Measurements from ENCODE around the gene TADA1.
"Not testable (repeated sequence)": the region's sequence is repeated elsewhere in the genome, so short reads cannot be mapped to it uniquely, and the experiment has no call there.

The TADA1 gene

DNA sequence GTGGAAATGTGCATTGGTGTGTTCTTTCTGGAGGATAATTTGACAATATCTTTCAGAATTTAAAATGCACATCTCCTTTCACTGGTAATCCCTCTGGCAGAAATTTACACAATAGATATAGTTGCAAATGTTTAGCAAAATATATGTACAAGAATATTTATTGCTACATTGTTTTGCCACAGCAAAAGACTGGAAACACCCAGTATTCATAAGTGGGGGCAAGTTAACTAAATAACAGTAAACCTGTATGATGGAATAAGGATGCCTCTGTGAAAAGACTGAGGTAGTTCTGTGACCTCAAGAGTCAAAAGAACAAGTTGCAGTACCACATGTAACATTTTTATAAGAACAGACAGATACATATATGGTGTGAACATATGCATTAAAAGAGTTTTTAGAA lies 13.7 kb upstream of the TADA1 start:
- no peak for DNase-seq

DNA sequence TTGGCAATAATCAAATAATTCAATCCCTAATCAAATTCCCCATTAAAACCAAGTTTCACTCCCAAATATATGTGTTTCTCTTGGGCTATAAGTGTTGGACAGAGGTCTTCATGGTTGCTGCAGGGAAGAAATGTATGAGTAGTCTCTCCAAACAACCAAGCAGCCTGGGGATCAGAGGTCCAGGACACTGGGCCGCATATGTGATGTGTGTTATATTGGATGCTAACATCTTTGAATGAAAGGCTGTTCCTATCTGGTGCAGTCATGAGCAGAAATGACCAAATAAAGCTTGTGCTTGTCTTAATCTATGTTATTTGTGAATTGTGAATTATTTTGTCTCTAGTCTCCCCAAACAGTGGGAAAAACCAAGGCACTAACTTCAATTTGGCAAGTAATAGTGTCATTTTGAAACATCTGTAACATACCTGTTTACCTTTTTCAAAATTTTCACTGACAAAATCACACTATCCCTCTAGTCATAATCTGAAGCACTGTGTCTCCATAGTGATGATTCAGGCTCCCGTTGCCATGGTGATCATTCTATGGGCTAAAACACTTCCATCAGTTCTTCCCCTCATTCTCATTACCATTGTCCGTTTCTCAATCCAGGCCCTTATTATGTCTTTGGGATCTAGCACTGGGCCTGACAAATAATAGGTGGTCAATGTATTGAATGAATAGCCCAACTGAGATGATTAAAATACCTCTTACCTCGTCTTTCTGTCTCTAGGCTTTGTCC lies 12.5 kb upstream of the TADA1 start:
- DNase-seq, result no peak

DNA sequence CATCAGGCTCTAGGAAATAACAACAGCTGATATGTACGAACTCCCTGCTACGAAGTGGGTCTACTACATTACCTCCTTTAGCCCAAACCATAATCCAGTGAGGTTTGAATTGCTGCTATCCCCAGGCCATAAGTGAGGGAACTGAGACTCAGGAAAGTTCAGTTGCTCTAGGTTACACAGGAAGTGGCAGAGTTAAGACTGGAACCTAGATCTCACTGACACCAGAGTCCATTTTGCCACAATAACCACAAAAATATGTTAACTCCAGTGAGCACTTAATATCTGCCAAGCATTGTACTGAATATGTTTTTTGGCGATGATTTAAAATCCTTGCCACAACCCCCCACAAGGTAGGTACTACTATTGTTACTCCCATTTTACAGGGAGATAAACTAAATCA lies 8.9 kb upstream of the TADA1 start:
- no peak for DNase-seq

DNA sequence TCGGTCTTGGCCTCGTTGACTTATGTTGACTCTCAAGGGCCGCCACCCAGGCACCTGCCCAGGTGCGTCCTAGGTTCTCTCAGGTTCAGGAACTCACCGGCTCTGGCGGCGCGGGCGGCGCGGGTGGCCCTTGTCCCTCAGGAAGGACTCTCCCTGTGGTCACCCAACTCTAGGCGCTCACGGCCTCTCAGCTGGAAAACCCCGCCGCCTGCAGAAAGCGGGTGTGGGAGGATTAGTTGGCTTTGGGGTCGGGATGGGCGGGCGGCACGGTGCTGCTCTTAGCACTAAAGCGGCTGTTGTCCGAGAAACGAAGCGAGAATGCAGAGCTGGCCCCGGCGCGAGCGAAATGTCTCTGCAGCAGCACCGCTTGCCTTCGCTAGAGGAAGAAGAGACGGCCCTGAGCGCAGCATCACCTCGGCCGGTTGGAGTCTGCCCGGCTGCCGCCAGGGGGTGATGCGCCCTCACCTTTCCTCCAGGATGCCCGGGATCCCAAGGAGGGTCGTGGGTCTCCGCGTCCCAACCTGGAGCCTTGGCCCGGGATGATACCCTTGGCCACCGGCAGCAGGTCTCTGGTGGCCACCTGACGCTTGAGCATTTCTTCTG lies 8.1 kb upstream of the TADA1 start:
- peak; percentile 43 to 56 for DNase-seq

DNA sequence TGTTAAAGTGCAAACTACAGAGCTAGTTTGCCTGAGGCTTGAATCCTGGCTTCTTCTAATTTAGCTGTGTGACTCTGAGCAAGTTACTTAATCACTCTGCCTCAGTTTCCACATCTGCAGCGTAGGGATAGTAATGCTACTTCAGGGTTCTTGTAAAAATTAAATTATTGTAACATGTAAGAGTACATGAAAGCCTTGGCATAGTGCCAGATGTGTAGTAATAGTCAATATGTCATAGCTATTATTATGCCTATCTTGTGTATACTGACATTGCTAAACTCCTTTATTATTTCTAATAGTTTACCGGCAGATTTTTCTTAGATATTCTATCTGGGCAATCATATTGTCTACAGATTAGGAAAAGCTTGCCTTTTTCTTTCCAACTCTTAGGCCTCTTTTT lies 6.8 kb upstream of the TADA1 start:
- no peak for DNase-seq

DNA sequence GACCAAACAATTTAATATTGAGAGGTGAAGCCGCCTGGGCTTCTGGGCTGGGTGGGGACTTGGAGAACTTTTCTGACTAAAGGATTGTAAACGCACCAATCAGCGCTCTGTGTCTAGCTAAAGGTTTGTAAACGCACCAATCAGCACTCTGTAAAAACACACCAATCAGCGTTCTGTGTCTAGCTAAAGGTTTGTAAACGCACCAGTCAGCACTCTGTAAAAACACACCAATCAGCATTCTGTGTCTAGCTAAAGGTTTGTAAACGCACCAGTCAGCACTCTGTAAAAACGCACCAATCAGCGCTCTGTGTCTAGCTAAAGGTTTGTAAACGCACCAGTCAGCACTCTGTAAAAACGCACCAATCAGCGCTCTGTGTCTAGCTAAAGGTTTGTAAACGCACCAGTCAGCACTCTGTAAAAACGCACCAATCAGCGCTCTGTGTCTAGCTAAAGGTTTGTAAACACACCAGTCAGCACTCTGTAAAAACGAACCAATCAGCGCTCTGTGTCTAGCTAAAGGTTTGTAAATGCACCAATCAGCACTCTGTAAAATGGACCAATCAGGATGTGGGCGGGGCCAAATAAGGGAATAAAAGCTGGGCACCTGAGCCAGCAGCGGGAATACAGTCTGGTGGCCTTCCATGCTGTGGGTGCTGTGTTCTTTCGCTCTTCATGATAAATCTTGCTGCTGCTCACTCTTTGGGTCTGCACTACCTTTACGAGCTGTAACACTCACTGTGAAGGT lies 2.3 kb upstream of the TADA1 start:
- not testable (repeated sequence) for DNase-seq

DNA sequence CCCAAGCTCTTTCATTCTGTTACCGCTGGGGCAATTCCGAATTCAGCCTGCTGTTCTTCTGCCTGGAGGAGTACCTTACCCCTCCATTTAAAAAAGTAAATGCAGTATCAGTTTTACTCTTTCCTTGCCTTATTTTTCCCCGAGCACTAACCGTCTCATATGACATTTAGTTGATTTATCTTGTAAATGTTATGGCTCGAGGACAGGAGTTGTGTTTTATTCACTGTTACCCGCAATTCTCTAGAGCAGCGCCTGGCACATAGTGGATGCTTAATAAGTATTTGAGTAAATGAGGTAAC lies 425 bp upstream of the TADA1 start:
- DNase-seq, result no peak

DNA sequence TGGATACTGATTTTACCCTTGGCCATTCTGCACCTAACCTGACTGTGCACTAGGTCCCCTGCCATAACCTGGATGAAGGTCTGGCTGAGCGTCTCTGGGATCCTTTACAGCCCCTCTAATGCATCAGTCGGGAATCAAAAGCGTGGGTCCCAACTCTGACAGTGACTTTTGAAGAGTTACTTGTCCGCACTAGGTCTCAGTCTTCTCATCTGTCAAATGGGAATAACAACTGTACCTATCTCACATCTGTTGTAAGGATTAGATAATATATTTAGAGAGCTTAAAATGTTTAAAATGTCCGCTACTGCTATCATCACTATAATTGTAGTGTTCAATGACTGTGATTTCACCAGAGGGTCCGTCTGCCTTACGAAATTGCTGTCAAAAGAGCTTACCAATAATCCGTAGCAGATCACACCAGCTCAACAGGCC lies 746 bp downstream of the TADA1 start:
- DNase-seq, result no peak

DNA sequence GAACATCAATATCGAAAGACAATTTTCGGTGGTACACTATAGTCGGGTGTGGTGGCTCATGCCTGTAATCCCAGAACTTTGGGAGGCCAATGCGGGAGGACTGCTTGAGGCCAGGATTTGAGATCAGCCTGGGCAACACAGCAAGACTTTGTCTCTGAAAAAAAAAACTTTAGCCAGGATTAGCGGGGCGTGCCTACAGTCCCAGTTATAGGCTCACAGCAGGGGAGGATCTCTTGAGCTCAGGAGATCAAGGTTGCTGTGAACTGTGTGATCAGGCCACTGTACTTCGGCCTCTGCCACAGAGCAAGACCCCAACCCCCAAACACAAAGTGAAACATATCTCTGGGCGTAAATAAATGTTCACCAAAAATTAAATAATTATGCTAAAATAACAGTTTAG lies 1.6 kb downstream of the TADA1 start:
- no peak for DNase-seq

DNA sequence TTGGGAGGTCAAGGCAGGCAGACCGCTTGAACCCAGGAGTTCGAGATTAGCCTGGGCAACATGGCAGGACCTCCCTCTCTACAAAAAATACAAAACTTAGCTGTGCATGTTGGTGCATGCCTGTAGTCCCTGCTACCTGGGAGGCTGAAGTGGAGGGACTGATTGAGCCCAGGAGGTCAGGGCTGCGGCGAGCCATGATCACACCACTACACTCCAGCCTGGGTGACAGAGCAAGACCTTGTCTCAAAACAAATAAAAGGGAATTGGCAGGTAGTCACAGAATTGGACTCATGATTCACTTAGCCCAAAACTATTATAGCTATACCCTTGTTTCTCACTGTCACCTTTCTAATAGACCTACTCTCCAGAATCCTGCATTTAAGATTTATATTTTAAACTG lies 5.5 kb downstream of the TADA1 start:
- no peak for DNase-seq

DNA sequence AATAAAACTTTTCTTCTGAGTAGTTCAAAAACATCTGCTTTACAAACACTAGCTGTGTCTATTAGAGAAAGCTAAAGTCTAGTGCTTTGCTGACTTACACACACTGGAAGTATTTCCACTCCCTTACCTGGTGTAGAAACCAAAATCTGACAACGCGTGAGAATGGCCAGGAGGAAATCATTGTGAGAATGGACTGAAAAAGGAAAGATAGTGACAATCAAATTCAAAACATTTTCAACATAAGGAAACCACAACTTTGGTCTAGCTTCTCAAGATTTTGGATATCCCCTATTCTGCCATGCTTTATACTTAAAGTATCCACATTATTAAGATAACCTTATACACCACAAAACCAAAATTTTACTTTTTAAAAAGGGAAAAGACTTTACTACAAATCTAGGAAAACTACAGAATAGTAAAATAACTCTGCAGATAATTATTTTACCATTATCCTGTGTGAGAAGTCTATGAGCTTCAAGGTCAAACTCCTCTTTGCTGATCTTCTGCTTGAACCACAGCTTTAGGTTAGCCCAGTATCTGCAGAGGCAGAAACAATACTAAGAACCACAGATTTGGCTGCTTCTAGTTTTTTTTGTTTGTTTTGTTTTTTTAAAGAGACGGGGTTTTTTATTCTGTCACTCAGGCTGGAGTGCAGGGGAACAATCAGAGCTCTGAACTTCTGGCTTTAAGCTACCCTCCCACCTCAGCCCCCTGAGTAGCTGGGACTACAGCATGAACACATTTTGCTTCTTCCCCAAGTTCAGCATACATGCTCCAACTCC lies 6.6 kb downstream of the TADA1 start:
- DNase-seq, result no peak

DNA sequence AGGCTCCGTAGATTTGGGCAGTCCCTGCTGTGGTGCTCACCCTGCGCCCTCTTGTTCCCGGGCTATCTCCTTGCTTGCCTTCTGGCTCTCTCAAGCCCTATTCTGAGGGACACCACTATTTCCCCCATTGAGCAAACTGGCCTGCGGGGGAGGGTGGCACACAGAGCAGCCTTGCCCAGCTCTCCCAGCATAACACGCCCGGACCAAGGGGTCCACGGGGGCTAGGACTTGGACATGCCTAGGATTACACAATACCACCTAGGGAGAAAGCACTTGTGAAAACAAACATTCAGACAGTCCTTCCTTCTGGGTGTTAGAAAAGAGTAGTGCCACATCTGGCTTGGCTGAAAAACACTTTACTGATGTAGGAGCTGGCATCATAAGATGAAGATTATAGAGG lies 7.4 kb downstream of the TADA1 start:
- no peak for DNase-seq

DNA sequence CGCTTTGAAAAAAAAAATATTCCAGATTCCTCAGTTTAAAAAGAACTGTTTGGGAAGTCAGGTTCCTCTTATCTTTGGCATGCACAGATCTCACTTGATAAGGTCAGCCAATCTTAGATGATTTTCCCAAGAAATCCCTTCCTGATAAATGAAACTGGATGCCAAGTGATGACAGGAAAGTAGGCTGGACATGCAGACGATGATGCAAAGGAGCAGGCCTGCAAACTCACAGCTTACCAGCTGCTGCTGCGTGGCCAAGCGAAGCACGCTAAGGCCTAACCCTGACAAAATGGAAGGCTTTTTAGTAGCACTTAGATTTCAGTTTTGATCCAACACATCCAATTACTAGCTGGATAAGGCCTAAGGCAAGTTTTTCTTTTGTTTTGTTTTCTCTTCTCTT lies 10.1 kb downstream of the TADA1 start:
- no peak for DNase-seq

DNA sequence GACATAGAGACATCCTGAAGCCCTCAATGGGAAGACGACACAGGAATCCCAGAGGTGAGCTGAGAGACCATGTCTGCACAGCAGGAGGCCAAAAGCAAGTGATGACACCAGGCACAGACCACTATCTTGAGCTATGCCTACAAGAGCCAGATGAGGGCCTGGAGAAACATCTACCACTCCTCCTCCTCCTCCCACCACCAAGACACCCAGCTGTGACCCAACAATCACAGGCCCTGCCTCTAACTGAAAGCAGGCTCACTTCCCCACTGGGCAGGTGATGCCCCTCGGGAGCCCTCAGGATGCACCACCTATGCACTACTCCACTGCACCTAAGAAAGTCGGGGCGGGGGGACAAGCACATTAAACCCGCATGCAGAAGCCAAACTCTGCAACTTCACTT lies 16.5 kb downstream of the TADA1 start:
- DNase-seq, result no peak

DNA sequence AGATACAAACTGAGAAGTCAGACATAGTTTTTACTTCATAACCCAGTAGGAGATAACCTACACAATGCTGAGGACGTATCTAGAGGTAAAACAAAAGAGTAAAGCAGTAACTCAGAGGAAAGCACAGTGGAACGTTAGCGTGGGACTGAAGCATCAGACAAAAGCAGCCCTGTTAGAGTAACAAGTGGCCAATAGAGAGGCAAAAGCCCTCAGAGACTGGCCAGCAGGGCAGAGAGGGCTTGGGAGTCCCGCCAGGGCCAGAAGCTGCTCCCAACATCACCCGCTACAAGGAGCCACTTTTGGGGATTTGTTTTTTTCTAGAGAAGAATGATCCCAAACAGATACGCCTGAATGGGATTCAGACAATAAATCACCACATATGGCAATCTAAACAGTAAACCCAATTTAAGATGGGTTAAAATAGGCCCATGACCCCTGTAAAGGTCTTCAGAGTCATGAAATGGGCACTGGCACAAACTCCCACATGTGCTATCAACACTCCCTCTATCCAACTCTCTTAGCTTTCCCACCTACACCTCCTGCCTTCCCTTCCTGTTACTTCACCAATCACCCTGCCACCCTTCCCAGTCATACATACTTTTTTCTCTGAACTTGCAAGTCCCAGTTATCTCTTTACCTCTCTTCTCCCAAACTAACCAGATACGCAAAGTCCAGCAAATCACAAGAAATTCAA lies 17.2 kb downstream of the TADA1 start:
- DNase-seq, result no peak

DNA sequence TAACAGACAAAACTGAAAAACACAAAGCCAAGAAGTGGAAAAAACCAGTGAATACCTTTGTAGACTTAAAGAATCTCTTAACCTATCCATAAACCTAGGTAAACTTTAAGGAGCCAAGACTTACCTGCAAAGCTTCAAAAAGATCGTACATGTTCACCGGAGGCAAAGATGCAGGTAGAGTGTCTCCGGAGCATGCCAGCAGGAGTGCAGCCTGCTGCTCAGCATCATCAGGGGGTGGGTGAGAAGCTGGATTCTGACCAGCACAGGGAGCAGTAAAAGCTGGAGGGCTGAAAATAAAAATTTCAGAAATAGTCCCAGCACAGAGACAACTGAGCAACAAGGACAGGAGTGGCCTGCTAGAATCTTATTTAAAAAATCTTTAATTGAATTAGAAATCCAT lies 18.1 kb downstream of the TADA1 start:
- no peak for DNase-seq

DNA sequence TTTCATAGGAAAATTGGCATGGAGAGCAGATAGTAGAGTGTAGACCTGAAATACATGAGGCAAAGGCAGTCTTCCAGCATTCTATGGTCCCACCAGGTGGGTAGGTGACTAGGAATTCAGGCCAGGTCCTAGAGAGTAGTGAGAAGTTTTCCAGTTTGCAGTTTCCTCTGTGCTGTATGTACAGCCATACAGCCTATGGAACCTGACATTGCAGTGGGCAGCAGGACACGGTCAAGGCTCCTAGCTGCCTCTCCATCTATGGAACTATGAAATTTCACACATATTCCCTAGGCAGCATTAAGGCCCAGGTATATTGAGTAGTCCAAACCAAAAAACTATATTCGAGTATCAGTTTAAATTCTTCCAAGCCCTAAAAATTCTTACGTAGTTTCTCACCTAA lies 20.5 kb downstream of the TADA1 start:
- DNase-seq, result no peak

DNA sequence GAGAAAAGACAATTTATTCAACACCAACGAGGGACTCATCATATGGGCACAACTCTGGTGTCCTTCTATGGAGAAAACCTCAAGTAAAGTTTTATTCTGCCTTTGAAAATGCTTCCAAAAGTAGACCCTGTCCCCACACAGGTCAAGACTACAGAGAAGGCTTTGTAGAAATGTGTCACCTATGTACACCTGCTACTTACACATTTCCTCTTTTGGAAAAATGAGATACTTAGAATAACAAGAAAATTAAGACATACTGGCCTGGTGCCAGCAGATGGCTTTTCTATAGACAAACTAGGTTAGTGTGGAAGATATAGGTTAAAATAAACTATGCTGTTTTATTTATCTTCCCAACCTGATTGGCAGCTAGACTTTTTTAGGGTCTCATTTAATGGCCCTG lies 23.1 kb downstream of the TADA1 start:
- no peak for DNase-seq

DNA sequence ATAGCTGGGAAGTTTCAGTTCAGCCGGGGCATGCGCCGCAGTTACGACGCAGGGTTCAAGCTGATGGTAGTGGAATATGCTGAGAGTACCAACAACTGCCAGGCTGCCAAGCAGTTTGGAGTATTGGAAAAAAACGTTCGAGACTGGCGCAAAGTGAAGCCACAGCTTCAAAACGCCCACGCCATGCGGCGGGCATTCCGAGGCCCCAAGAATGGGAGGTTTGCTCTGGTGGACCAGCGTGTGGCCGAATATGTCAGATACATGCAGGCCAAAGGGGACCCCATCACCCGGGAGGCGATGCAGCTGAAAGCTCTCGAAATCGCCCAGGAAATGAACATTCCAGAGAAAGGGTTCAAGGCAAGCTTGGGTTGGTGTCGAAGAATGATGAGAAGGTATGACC lies 26.9 kb downstream of the TADA1 start:
- no peak for DNase-seq

DNA sequence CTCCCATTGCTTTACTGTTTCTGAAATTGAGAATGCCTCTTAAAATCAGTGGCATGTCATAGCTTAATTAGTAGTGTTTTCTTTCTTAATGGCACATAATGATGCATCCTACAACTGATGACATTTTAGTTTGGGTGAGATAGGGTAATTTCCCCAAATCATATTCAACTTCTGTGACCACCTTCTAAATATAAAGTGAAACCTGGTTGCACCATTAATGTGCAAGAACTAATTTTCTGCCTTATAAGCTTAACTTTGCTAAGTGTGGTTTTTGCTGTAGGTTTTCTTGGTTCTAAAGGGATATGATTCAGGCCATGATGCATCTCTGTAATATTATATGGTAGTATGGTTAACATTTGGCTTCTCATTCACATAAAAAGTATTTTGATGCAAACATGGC lies 27.9 kb downstream of the TADA1 start:
- no peak for DNase-seq

DNA sequence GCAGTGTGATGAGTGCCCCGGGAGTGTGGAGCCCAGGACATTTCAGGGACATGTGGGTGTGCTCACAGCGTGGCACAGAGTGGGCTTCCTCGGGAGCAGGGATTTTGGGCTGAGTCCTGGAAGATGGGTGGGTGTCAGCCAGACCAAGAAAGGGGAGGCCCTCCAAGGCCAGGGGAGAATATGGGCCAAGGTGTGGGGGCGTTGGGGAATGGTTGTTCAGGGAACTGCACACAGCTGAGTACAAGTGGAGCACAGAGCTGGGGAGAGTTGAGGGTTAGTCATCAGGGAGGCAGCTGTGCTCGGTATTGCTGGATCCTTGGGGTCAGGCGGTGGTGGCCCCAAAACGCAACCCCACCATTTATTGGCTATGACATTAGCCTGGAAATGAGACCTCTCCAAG lies 31.3 kb downstream of the TADA1 start:
- no peak for DNase-seq

DNA sequence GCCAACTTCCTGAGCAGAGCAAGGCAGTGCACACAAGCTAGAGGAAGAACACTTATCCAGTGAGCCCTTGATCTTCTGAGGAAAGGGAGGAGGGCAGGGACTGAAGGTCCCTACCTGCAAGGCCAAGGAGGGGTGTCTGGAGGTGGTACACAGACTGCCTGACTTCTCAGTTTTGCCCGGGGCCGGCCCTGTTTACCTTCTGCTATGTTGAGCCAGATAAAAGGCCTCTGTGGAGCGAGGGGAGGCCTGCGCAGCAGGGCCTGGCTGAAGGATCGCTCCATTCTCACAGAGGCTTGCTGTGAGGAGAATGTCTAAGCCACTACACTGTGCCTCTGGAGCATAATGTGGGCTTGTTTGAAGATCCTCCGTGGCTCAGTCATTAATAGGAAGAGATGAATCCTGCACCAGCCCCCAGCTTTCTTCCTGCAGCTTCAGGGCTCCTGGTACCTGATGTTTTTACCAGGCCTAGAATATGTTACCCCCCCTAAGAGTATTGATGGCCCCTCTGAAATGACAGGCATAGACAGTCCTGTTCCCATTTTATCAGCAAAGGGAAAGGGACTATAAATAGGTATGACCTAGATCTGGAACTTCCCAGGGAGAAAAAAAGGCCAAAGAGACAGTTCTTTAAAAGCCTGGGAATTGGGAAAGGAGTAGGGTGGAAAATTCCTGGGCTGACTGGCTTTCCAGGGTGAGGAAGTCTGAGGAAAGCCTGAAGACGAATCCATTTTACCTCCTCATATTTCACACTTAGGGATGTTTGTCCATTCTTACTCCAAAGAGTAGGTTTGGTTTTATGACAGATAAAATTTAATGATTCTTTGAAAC lies 32.1 kb downstream of the TADA1 start:
- DNase-seq, result no peak

Data from inflammatory macrophage (primary cell).